ENCODE results near the gene CDK11A.

DNA sequence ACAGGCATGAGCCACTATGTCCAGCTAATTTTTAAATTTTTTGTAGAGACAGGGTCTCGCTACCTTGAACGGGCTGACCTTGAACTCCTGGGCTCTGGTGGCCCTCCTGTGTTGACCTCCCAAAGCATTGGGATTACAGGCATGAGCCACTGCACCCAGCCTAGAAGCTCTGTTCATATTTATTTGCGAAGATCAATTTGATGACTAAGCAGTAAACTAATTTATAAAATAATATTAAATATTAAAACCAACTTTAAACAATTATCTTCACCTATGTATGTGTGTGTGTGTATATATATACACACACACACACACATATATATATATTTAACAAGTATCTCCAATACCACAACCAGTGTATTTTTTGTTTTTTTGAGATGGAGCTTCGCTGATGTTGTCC, 49.7 kb upstream of the CDK11A start:
- TF ChIP-seq, protein P1, sequence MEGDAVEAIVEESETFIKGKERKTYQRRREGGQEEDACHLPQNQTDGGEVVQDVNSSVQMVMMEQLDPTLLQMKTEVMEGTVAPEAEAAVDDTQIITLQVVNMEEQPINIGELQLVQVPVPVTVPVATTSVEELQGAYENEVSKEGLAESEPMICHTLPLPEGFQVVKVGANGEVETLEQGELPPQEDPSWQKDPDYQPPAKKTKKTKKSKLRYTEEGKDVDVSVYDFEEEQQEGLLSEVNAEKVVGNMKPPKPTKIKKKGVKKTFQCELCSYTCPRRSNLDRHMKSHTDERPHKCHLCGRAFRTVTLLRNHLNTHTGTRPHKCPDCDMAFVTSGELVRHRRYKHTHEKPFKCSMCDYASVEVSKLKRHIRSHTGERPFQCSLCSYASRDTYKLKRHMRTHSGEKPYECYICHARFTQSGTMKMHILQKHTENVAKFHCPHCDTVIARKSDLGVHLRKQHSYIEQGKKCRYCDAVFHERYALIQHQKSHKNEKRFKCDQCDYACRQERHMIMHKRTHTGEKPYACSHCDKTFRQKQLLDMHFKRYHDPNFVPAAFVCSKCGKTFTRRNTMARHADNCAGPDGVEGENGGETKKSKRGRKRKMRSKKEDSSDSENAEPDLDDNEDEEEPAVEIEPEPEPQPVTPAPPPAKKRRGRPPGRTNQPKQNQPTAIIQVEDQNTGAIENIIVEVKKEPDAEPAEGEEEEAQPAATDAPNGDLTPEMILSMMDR (optimal IDR thresholded peaks at IDR 0.05 in 1 of 3, IDR thresholded peaks at IDR 0.05 in 1 of 3, conservative IDR thresholded peaks at IDR 0.05 in 1 of 3; ENCODE audit: extremely low read depth in 1 of 3, insufficient read depth in 2 of 3, low read length in 3 of 3): no peak
- no peak for TF ChIP-seq EZH2 (IDR thresholded peaks at IDR 0.05; ENCODE audit: low read length)
